DOHH2 (cell line): ENCODE data around the gene ZG16.
"Not testable (repeated sequence)": the region's sequence is repeated elsewhere in the genome, so short reads cannot be mapped to it uniquely, and the experiment has no call there.

ENCODE experiments used
- CTCF ChIP-seq: fragments of 200-600 bp; sonication (generic); IDR thresholded peaks from one replicate; pipeline ENCODE4 v1.5.1; 2014; ENCODE audit warnings: antibody characterized with exemption, mild to moderate bottlenecking, low read depth, low read length; ENCODE audit not compliant: poor library complexity, severe bottlenecking
- EZH2phosphoT487 ChIP-seq: fragments of 200-600 bp; sonication (generic); IDR thresholded peaks from 2 replicates; pipeline ENCODE4 v1.6.1; 2017; ENCODE audit warnings: borderline replicate concordance, mild to moderate bottlenecking, antibody characterized with exemption, low read length, moderate library complexity, mixed read lengths

DNA sequence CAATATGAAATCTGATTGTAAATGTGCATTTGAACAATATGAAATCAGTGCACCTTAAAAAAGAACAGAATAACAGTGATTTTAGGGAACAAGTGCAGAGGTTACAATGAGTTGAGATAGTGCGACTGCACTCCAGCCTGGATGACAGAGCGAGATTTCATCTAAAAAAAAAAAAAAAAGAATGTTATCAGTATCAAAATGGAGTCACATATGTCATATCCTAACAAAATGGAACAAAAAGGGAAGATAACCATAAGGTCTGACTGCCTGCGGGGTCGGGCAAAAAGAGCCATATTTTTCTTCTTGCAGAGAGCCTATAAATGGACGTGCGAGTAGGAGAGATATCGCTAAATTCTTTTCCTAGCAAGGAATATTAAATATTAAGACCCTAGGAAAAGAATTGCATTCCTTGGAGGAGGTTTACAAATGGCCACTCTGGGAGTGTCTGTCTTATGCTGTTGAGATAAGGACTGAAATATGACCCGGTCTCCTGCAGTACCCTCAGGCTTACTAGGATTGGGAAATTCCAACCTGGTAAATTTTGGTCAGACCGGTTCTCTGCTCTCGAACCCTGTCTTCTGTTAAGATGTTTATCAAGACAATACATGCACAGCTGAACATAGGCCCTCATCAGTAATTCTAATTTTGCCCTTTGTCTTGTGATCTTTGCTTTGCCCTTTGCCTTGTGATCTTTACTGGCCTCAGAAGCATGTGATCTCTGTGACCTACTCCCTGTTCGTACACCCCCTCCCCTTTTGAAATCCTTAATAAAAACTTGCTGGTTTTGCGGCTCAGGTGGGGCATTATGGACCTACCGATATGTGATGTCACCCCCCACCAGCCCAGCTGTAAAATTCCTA, 5.3 kb downstream of the ZG16 start:
- not testable (repeated sequence) for TF ChIP-seq CTCF, EZH2phosphoT487
